ENCODE measurements around the gene ZNF302. TPM values are rescaled to one million over a fixed set of nuclear protein-coding genes. Genes with fewer than 3 reads are reported as not detected.

ZNF302 gene
- total RNA-seq, 1 experiment from 2014 or later: 27.7 TPM

DNA sequence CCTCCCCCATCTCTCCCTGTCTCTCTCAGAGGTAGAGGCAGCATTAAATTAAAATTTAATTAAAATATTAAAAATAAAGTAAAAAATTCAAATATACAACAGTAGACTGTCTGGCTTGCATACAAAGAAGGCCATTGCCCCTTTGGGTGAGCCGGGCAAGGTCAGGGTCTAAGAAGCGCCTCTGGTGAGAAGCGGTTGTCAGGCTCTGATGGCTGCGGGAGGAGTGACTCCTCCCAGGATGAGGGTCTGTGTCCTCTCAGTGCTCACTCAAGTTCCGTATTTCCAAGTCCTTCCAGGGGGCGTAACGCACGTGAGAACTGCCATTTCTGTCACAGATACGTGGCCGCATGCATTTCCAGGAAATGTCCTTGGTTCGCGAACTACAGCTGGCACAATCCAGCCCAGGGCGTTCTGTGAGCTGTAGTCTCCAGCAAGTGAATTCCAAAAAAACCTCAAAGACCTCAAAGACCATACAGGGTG is 55.8 kb downstream of the ZNF302 start:
- TF ChIP-seq EZH2 (IDR thresholded peaks at IDR 0.05; ENCODE audit: borderline replicate concordance, low read depth, low read length, poor library complexity, severe bottlenecking) (no peak), CTCF (conservative IDR thresholded peaks at IDR 0.05; ENCODE audit: low read depth, low read length) (no peak)
- DNase-seq (ENCODE audit: low spot score): peak; percentile 82
- intact Hi-C loops (cut with micrococcal nuclease; ENCODE audit: unreplicated experiment): no loop called here

GRCh38 chr19:34733746-34734536 is 56.5 kb downstream of the ZNF302 start, which contains the start of gene ZNF181:
Gene ZNF181 (plus strand): TSS chr19:34734243. CDS start chr19:34735038, 795 bp downstream.
- Histone ChIP-seq H3K36me3 (ENCODE audit: insufficient read depth, low read length, poor library complexity, severe bottlenecking) (peaks cover 5% of the 10 kb centered on the region), H3K9me3 (ENCODE audit: low read depth, low read length, poor library complexity, severe bottlenecking) (no peaks in the 10 kb centered on the region), H3K4me3 (ENCODE audit: low read depth, low read length, poor library complexity, severe bottlenecking) (peak within 1 kb of the TSS; percentile 74), H3K27me3 (replicated peaks; ENCODE audit: insufficient read depth, low read depth, low read length, poor library complexity) (no peaks in the 10 kb centered on the region), H3K27ac (ENCODE audit: low read depth, low read length, poor library complexity, severe bottlenecking) (peak within 1 kb of the TSS; percentile 91), H3K4me1 (ENCODE audit: insufficient read depth, low read length, poor library complexity, severe bottlenecking) (no peaks in the 10 kb centered on the region)
- TF ChIP-seq EZH2 (IDR thresholded peaks at IDR 0.05; ENCODE audit: borderline replicate concordance, low read depth, low read length, poor library complexity, severe bottlenecking) (no peak), CTCF (conservative IDR thresholded peaks at IDR 0.05; ENCODE audit: low read depth, low read length) (no peak)
- DNase-seq (ENCODE audit: low spot score): peak; percentile 92
- CTCF ChIA-PET: interaction anchor here (0.5 kb wide), 1 partner anchor 630 kb away, joined by 5 read pairs; no protein-coding TSS in a partner anchor
- POLR2A ChIA-PET (ENCODE audit: low non-redundant PET): no interaction called here
- intact Hi-C loops (cut with micrococcal nuclease; ENCODE audit: unreplicated experiment): loop anchor here (2.0 kb wide), 1 partner anchor 39 kb away; the partner anchor contains the start of gene ZNF599
- no TSS peak for BruUV-seq (replicated peaks)

More for the DNA sequence above, 55.8 kb downstream of the ZNF302 start:
- Histone ChIP-seq H3K27me3 (replicated peaks; ENCODE audit: insufficient read depth, low read depth, low read length, poor library complexity) (no peaks in the 10 kb centered on the region), H3K4me1 (ENCODE audit: insufficient read depth, low read length, poor library complexity, severe bottlenecking) (no peaks in the 10 kb centered on the region), H3K9me3 (ENCODE audit: low read depth, low read length, poor library complexity, severe bottlenecking) (no peaks in the 10 kb centered on the region), H3K36me3 (ENCODE audit: insufficient read depth, low read length, poor library complexity, severe bottlenecking) (no peaks in the 10 kb centered on the region), H3K27ac (ENCODE audit: low read depth, low read length, poor library complexity, severe bottlenecking) (peak overlapping the region; percentile 91), H3K4me3 (ENCODE audit: low read depth, low read length, poor library complexity, severe bottlenecking) (peak overlapping the region; percentile 74)
- CTCF ChIA-PET: no interaction called here
- BruUV-seq (replicated peaks): TSS peak; percentile 64
- POLR2A ChIA-PET (ENCODE audit: low non-redundant PET): no interaction called here

GRCh38 chr19:34734537-34735103 is 57.1 kb downstream of the ZNF302 start:
- BruUV-seq (replicated peaks): TSS peak; percentile 43
- Histone ChIP-seq H3K36me3 (ENCODE audit: insufficient read depth, low read length, poor library complexity, severe bottlenecking) (peaks cover 12% of the 10 kb centered on the region), H3K4me3 (ENCODE audit: low read depth, low read length, poor library complexity, severe bottlenecking) (peak overlapping the region; percentile 74), H3K27me3 (replicated peaks; ENCODE audit: insufficient read depth, low read depth, low read length, poor library complexity) (no peaks in the 10 kb centered on the region), H3K9me3 (ENCODE audit: low read depth, low read length, poor library complexity, severe bottlenecking) (peaks cover 3% of the 10 kb centered on the region), H3K4me1 (ENCODE audit: insufficient read depth, low read length, poor library complexity, severe bottlenecking) (no peaks in the 10 kb centered on the region), H3K27ac (ENCODE audit: low read depth, low read length, poor library complexity, severe bottlenecking) (peak overlapping the region; percentile 91)
- DNase-seq (ENCODE audit: low spot score): peak; percentile 79
- TF ChIP-seq EZH2 (IDR thresholded peaks at IDR 0.05; ENCODE audit: borderline replicate concordance, low read depth, low read length, poor library complexity, severe bottlenecking) (no peak), CTCF (conservative IDR thresholded peaks at IDR 0.05; ENCODE audit: low read depth, low read length) (no peak)
- ChIA-PET CTCF (no interaction called here), POLR2A (ENCODE audit: low non-redundant PET) (no interaction called here)
- intact Hi-C loops (cut with micrococcal nuclease; ENCODE audit: unreplicated experiment): loop anchor here (2.0 kb wide), 1 partner anchor 38 kb away; the partner anchor contains the start of gene ZNF599

Other genes starting within 250 kb of the ZNF302 start
- 206 and 222 TPM in 2 replicates for gene UBA2, start 249.3 kb upstream of the ZNF302 start, total RNA-seq (2021)
- gene WTIP, start 195.9 kb upstream of the ZNF302 start, total RNA-seq (2021): 3.4 and 4.7 TPM in 2 replicates
- gene SCGB2B2, start 519 bp upstream of the ZNF302 start, total RNA-seq (2021): 0.24 and 0.28 TPM in 2 replicates
- gene ZNF181, start 56.6 kb downstream of the ZNF302 start, total RNA-seq (2021): 6.7 and 8.2 TPM in 2 replicates
- 6.0 and 8.0 TPM in 2 replicates for gene ZNF599, start 95.5 kb downstream of the ZNF302 start, total RNA-seq (2021)
- 5.0 and 5.2 TPM in 2 replicates for gene ZNF30, start 249.2 kb downstream of the ZNF302 start, total RNA-seq (2021)

All from A673 (cell line).